ENCODE results near the gene LRP1B.
A peak's percentile ranks its signal among the peaks of the same experiment; 100 is the strongest.

LRP1B gene

GRCh38 chr2:140529706-140530105, 1601.1 kb downstream of the LRP1B start:
- no peak for DNase-seq (ENCODE audit: low read depth)

GRCh38 chr2:140528982-140529381, 1601.8 kb downstream of the LRP1B start:
- no peak for DNase-seq (ENCODE audit: low read depth)

GRCh38 chr2:140526575-140526974, 1604.2 kb downstream of the LRP1B start:
- no peak for DNase-seq (ENCODE audit: low read depth)

GRCh38 chr2:140512106-140512505, 1618.7 kb downstream of the LRP1B start:
- DNase-seq (ENCODE audit: low read depth): no peak

- DNase-seq (ENCODE audit: low read depth): no peak
These were observed 1621.1 kb downstream of the LRP1B start for GRCh38 chr2:140509765-140510164.

GRCh38 chr2:140508756-140509155, 1622.1 kb downstream of the LRP1B start:
- DNase-seq (ENCODE audit: low read depth): no peak

- peak; percentile 37 for DNase-seq (ENCODE audit: low read depth)
These were observed 1624.2 kb downstream of the LRP1B start for GRCh38 chr2:140506606-140507005.

GRCh38 chr2:140504601-140505000, 1626.2 kb downstream of the LRP1B start:
- DNase-seq (ENCODE audit: low read depth): no peak

GRCh38 chr2:140502951-140503630, 1627.7 kb downstream of the LRP1B start:
- peak; percentile 86 for DNase-seq (ENCODE audit: low read depth)

- DNase-seq (ENCODE audit: low read depth): no peak
These were observed 1632.5 kb downstream of the LRP1B start for GRCh38 chr2:140498360-140498759.

- no peak for DNase-seq (ENCODE audit: low read depth)
These were observed 1634.1 kb downstream of the LRP1B start for GRCh38 chr2:140496714-140497113.

- no peak for DNase-seq (ENCODE audit: low read depth)
These were observed 1638.9 kb downstream of the LRP1B start for GRCh38 chr2:140491876-140492275.

GRCh38 chr2:140489193-140489592, 1641.6 kb downstream of the LRP1B start:
- no peak for DNase-seq (ENCODE audit: low read depth)

GRCh38 chr2:140481136-140481535, 1649.7 kb downstream of the LRP1B start:
- no peak for DNase-seq (ENCODE audit: low read depth)

- DNase-seq (ENCODE audit: low read depth): no peak
These were observed 1657.0 kb downstream of the LRP1B start for GRCh38 chr2:140473851-140474250.

GRCh38 chr2:140472676-140473075, 1658.1 kb downstream of the LRP1B start:
- no peak for DNase-seq (ENCODE audit: low read depth)

GRCh38 chr2:140465301-140465700, 1665.5 kb downstream of the LRP1B start:
- DNase-seq (ENCODE audit: low read depth): no peak

GRCh38 chr2:140462990-140463389, 1667.8 kb downstream of the LRP1B start:
- DNase-seq (ENCODE audit: low read depth): no peak

- DNase-seq (ENCODE audit: low read depth): no peak
These were observed 1673.3 kb downstream of the LRP1B start for GRCh38 chr2:140457483-140457882.

GRCh38 chr2:140455315-140455714, 1675.5 kb downstream of the LRP1B start:
- no peak for DNase-seq (ENCODE audit: low read depth)

- DNase-seq (ENCODE audit: low read depth): peak; percentile 27
These were observed 1676.1 kb downstream of the LRP1B start for GRCh38 chr2:140454717-140455116.

GRCh38 chr2:140451324-140451723, 1679.5 kb downstream of the LRP1B start:
- DNase-seq (ENCODE audit: low read depth): no peak

- DNase-seq (ENCODE audit: low read depth): no peak
These were observed 1688.5 kb downstream of the LRP1B start for GRCh38 chr2:140442319-140442718.

- no peak for DNase-seq (ENCODE audit: low read depth)
These were observed 1690.0 kb downstream of the LRP1B start for GRCh38 chr2:140440815-140441214.

All from fibroblast of the conjunctiva (primary cell).